Fibroblast of lung (primary cell): ENCODE data around the gene TMED4. TPM values are rescaled to one million over a fixed set of nuclear protein-coding genes. Genes with fewer than 3 reads are reported as not detected.
A peak's percentile ranks its signal among the peaks of the same experiment; 100 is the strongest.

Source experiments
- DNase-seq, 2 donors: peaks; one replicate each; pipeline versions ENCODE4 v3.0.0 to v3.0.0-alpha.2; 2010; ENCODE audit warnings: low read depth in 2 of 2
- H2AFZ ChIP-seq: 2 replicates; pipeline ENCODE4 v1.5.1; 2012; ENCODE audit warnings: low read length, control low read depth, inconsistent platforms
- H3K27ac ChIP-seq: 2 replicates; pipeline ENCODE4 v1.5.1; 2011; ENCODE audit warnings: low read length, control low read depth; ENCODE audit not compliant: insufficient read depth
- H3K27me3 ChIP-seq: 2 replicates; pipeline ENCODE4 v1.5.1; 2011; ENCODE audit warnings: mild to moderate bottlenecking, low read length; ENCODE audit not compliant: control insufficient read depth, insufficient read depth
- H3K36me3 ChIP-seq: 2 replicates; pipeline ENCODE4 v1.5.1; 2011; ENCODE audit warnings: low read length; ENCODE audit not compliant: control insufficient read depth, insufficient read depth
- H3K4me1 ChIP-seq: 2 replicates; pipeline ENCODE4 v1.5.1; 2011; ENCODE audit warnings: low read length; ENCODE audit not compliant: control insufficient read depth, insufficient read depth; ENCODE audit errors: extremely low read depth
- H3K4me2 ChIP-seq: 2 replicates; pipeline ENCODE4 v1.5.1; 2011; ENCODE audit warnings: low read length, control low read depth; ENCODE audit not compliant: insufficient read depth; ENCODE audit errors: extremely low read depth
- H3K4me3 ChIP-seq, 4 experiments: fragments of 200-600 bp in 1 of 4; sonication (generic) in 1 of 4; replicated peaks in 1 of 4; 2 replicates each; pipeline ENCODE4 v1.5.1; 2011 to 2016; ENCODE audit warnings: low read length in 4 of 4, low read depth in 3 of 4, mild to moderate bottlenecking in 3 of 4, control low read depth in 2 of 4, inconsistent platforms in 1 of 4, mixed read lengths in 1 of 4; ENCODE audit not compliant: insufficient read depth in 1 of 4; ENCODE audit errors: control extremely low read depth in 1 of 4
- H3K79me2 ChIP-seq: 2 replicates; pipeline ENCODE4 v1.5.1; 2012; ENCODE audit warnings: mild to moderate bottlenecking, low read length, inconsistent platforms; ENCODE audit not compliant: control insufficient read depth, insufficient read depth
- H3K9ac ChIP-seq: 2 replicates; pipeline ENCODE4 v1.5.1; 2011; ENCODE audit warnings: mild to moderate bottlenecking, low read length, control low read depth; ENCODE audit not compliant: insufficient read depth
- H3K9me3 ChIP-seq: 2 replicates; pipeline ENCODE4 v1.5.1; 2012; ENCODE audit warnings: low read depth, low read length; ENCODE audit not compliant: control insufficient read depth, insufficient read depth
- H4K20me1 ChIP-seq: 2 replicates; pipeline ENCODE4 v1.5.1; 2011; ENCODE audit warnings: low read length; ENCODE audit not compliant: control insufficient read depth, insufficient read depth; ENCODE audit errors: extremely low read depth
- CTCF ChIP-seq, 2 donors: IDR thresholded peaks in 1 of 2; conservative IDR thresholded peaks in 1 of 2; 1 replicate in 1 of 2; 2 replicates in 1 of 2; pipeline ENCODE4 v1.5.1; 2011 to 2012; ENCODE audit warnings: low read length in 2 of 2, control low read depth in 1 of 2, inconsistent platforms in 1 of 2, low read depth in 1 of 2, mild to moderate bottlenecking in 1 of 2
- EZH2 ChIP-seq: IDR thresholded peaks from 2 replicates; pipeline ENCODE4 v1.5.1; 2012; ENCODE audit warnings: low read length, control low read depth, mild to moderate bottlenecking; ENCODE audit errors: missing control alignments
- polyA plus RNA-seq, 2 donors: library from polyadenylated mRNA; depleted of rRNA in 1 of 2; stranded (reverse) in 1 of 2; unstranded in 1 of 2; fragments of >200 nt; gene quantifications; 2 replicates each; pipeline ENCODE4 v1.2.1, GENCODE V29; 2011 to 2012; ENCODE audit warnings: missing spikeins in 1 of 2
- total RNA-seq: library from RNA; depleted of rRNA; stranded (reverse); fragments of >200 nt; gene quantifications from 2 replicates; pipeline ENCODE4 v1.2.1, GENCODE V29; 2014

TMED4 gene
- total and polyA plus RNA-seq, 2 donors (not counting 1 experiment from before 2014, with no cell fraction given): 74.5 to 101 TPM

GRCh38 chr7:44583146-44583865 is 1.3 kb upstream of the TMED4 start:
- Histone ChIP-seq H3K9me3 (no peaks in the 10 kb centered on the region), H3K36me3 (peaks cover 6% of the 10 kb centered on the region), H3K4me2 (peak overlapping the region; percentile 91), H3K27ac (peak overlapping the region; percentile 94), H3K4me3 (peak overlapping the region; percentile 85 to 96 (median 91)), H4K20me1 (no peaks in the 10 kb centered on the region), H3K27me3 (no peaks in the 10 kb centered on the region), H3K79me2 (peaks cover 14% of the 10 kb centered on the region), H2AFZ (peak overlapping the region; percentile 97), H3K9ac (no peak overlapping the region), H3K4me1 (peaks cover 3% of the 10 kb centered on the region)
- no peak for TF ChIP-seq CTCF (conservative IDR thresholded peaks at IDR 0.05 in 1 of 2, IDR thresholded peaks at IDR 0.05 in 1 of 2; ENCODE audit: low read depth in 1 of 2, low read length in 2 of 2)
- TF ChIP-seq EZH2: no peak
- no peak for DNase-seq

GRCh38 chr7:44580945-44581878 is 819 bp downstream of the TMED4 start:
- Histone ChIP-seq H3K4me2 (peak overlapping the region; percentile 98), H3K9ac (peak overlapping the region; percentile 86), H3K79me2 (peaks cover 14% of the 10 kb centered on the region), H2AFZ (peak overlapping the region; percentile 31), H3K4me1 (peaks cover 3% of the 10 kb centered on the region), H4K20me1 (no peaks in the 10 kb centered on the region), H3K4me3 (peak overlapping the region; percentile 74 to 96 (median 91)), H3K27me3 (no peaks in the 10 kb centered on the region), H3K27ac (peak overlapping the region; percentile 83), H3K36me3 (peaks cover 7% of the 10 kb centered on the region), H3K9me3 (no peaks in the 10 kb centered on the region)
- peak; percentile 18 for DNase-seq
- TF ChIP-seq CTCF (conservative IDR thresholded peaks at IDR 0.05 in 1 of 2, IDR thresholded peaks at IDR 0.05 in 1 of 2; ENCODE audit: low read depth in 1 of 2, low read length in 2 of 2) (no peak), EZH2 (no peak)

GRCh38 chr7:44576228-44576627 is 5.8 kb downstream of the TMED4 start:
- Histone ChIP-seq H3K79me2 (peaks cover 35% of the 10 kb centered on the region), H3K4me1 (peaks cover 11% of the 10 kb centered on the region)

More at GRCh38 chr7:44576228-44576627, 5.8 kb downstream of the TMED4 start:
- Histone ChIP-seq H3K9me3 (no peaks in the 10 kb centered on the region), H3K36me3 (peaks cover 23% of the 10 kb centered on the region), H3K9ac (no peak overlapping the region), H4K20me1 (no peaks in the 10 kb centered on the region), H3K27me3 (no peaks in the 10 kb centered on the region), H3K4me2 (no peak overlapping the region), H3K27ac (no peak overlapping the region), H2AFZ (no peak overlapping the region), H3K4me3 (no peak overlapping the region)
- TF ChIP-seq CTCF (conservative IDR thresholded peaks at IDR 0.05 in 1 of 2, IDR thresholded peaks at IDR 0.05 in 1 of 2; ENCODE audit: low read depth in 1 of 2, low read length in 2 of 2): no peak
- no peak for TF ChIP-seq EZH2
- no peak for DNase-seq
